GM10847 (cell line): ENCODE data around the gene GPC3.

Experiments used
- POLR2A ChIP-seq: IDR thresholded peaks from 2 replicates; pipeline ENCODE4 v1.6.1; 2011; ENCODE audit not compliant: insufficient read length; ENCODE audit errors: extremely low read depth

GPC3 gene

GRCh38 chrX:133956570-133957340, 28.6 kb downstream of the GPC3 start:
- no peak for TF ChIP-seq POLR2A

- TF ChIP-seq POLR2A: no peak
These were observed 31.5 kb downstream of the GPC3 start for GRCh38 chrX:133953785-133954355.

- no peak for TF ChIP-seq POLR2A
These were observed 32.3 kb downstream of the GPC3 start for GRCh38 chrX:133953078-133953477.

GRCh38 chrX:133951098-133951497, 34.3 kb downstream of the GPC3 start:
- no peak for TF ChIP-seq POLR2A

DNA sequence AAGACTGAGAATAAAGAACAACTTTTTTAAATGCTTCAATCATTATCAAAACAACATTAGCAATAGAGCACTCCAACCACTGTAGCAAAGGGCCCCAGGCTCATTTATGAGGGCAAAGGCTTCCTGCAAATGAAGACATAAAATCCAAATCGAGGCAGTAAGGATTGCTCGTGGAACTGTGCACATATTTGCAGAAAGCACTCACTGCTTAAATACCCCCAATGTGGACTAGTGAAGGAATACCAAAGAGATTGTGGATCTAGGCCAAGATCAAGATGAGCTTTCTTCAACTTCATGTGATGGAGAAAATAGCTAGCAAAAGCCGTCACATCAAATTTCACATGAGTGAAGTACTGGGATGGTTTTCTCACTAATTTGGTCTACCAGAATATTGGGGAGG, 35.2 kb downstream of the GPC3 start:
- no peak for TF ChIP-seq POLR2A

DNA sequence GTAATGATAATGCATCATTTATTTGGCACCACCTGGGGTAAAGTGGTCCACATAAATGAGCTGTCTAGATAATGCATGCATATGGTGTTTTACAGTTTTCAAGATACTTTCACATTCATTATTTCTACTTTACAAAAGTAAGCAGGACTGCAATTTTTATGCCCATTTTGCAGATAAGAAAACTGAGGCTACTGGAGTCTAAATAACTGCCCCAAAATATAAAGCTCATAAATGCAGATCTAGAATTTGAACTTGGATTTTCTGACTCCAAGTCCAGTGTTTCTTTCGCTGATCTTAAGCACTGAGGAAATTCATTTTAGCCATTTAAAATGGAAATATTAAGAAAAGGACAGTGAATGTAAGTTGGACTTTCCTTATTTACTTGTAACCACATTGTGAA, 36.5 kb downstream of the GPC3 start:
- no peak for TF ChIP-seq POLR2A

GRCh38 chrX:133947996-133948395, 37.4 kb downstream of the GPC3 start:
- TF ChIP-seq POLR2A: no peak

GRCh38 chrX:133947022-133947421, 38.4 kb downstream of the GPC3 start:
- TF ChIP-seq POLR2A: no peak

DNA sequence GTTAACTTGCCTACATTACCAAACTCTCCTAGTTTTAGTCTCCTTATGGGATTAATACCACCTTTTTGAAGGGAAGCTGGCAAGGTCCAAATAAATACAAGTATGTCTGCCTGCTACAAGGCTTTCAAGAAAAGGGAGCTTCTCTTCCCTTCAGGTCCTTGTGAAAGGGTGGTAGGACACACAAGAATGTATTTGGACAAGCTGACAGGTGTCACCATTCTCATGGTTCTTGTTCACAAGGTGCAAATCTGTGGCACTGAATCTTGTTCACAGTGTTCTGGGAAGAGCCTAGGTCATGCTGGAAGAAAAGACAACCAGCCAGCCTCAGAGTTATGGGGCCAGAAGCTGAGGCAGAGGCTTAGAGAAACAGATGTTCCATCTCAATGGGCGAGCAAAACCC, 41.9 kb downstream of the GPC3 start:
- no peak for TF ChIP-seq POLR2A

- no peak for TF ChIP-seq POLR2A
These were observed 45.6 kb downstream of the GPC3 start for GRCh38 chrX:133939655-133940302.

DNA sequence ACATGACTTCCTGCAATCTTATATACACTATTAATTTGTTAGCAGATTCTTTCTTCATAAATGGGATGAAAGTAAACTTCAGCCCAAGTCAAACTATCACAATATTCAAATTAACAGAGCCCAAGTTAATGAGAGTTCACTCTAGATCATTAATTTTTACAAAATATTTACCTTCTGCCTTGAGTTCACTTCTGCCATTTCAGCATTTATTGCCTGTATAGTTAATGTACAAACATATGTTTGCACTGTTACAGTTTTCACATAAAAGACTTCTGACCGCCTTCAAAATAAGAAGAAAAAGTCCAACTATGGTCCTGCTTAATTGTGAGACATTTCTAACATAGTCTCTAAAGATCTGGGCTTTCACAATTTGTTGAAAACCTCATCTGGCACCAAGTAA, 46.9 kb downstream of the GPC3 start:
- TF ChIP-seq POLR2A: no peak

DNA sequence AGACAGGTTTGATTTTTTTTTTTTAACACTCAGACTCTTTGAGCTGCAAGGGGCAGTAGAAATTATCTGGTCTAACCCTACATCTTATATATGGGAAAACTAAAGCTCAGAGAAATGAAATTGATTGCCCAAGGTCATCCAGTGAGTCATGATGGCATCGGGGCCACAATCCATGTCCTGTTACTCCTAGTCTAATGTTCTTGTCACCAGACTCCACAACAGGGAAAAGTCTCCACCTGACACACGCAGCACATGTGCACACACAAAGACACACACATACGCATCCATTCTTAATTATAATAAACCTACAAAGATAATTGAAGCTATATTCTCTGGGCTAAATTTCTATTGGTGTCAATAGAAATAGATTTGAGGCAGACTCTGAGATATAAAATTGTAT, 48.4 kb downstream of the GPC3 start:
- no peak for TF ChIP-seq POLR2A

- no peak for TF ChIP-seq POLR2A
These were observed 50.3 kb downstream of the GPC3 start for GRCh38 chrX:133935076-133935475.

GRCh38 chrX:133933316-133933715, 52.1 kb downstream of the GPC3 start:
- TF ChIP-seq POLR2A: no peak

- TF ChIP-seq POLR2A: no peak
These were observed 55.4 kb downstream of the GPC3 start for GRCh38 chrX:133929836-133930464.

- TF ChIP-seq POLR2A: no peak
These were observed 57.0 kb downstream of the GPC3 start for GRCh38 chrX:133928365-133928764.
